ENCODE measurements around the gene SLC27A2. TPM values are rescaled to one million over a fixed set of nuclear protein-coding genes. Genes with fewer than 3 reads are reported as not detected.

The SLC27A2 gene
- total RNA-seq, 3 donors from 2014 or later: 7.2 to 15.0 (median 14.4) TPM

GRCh38 chr15:50248994-50249582 is 67.1 kb downstream of the SLC27A2 start:
- no peak for DNase-seq
- Mint-ChIP-seq H3K36me3 (ENCODE audit: insufficient read depth) (no peaks in the 10 kb centered on the region), H3K4me1 (ENCODE audit: low read depth) (peaks cover 28% of the 10 kb centered on the region), H3K4me3 (no peak overlapping the region), H3K27me3 (ENCODE audit: low read depth) (peaks cover 2% of the 10 kb centered on the region), H3K9me3 (no peaks in the 10 kb centered on the region)
- peak in 1 of 2 donors; percentile 41 for ATAC-seq

- ATAC-seq (no peak), DNase-seq (no peak)
- H3K36me3 Mint-ChIP-seq (ENCODE audit: insufficient read depth): no peaks in the 10 kb centered on the region
- H3K27me3 Mint-ChIP-seq (ENCODE audit: low read depth): peaks cover 2% of the 10 kb centered on the region
- no peak overlapping the region for H3K4me3 Mint-ChIP-seq
- H3K4me1 Mint-ChIP-seq (ENCODE audit: low read depth): peaks cover 28% of the 10 kb centered on the region
- no peaks in the 10 kb centered on the region for H3K9me3 Mint-ChIP-seq
Measured at GRCh38 chr15:50249704-50250103, 67.7 kb downstream of the SLC27A2 start.

- ATAC-seq: no peak
- peaks cover 28% of the 10 kb centered on the region for H3K4me1 Mint-ChIP-seq (ENCODE audit: low read depth)
- no peak overlapping the region for H3K4me3 Mint-ChIP-seq
- peaks cover 2% of the 10 kb centered on the region for H3K27me3 Mint-ChIP-seq (ENCODE audit: low read depth)
- H3K36me3 Mint-ChIP-seq (ENCODE audit: insufficient read depth): no peaks in the 10 kb centered on the region
- no peaks in the 10 kb centered on the region for H3K9me3 Mint-ChIP-seq
- DNase-seq: no peak
Measured at GRCh38 chr15:50250760-50251394, 68.9 kb downstream of the SLC27A2 start.

- H3K9me3 Mint-ChIP-seq: no peaks in the 10 kb centered on the region
- peaks cover 26% of the 10 kb centered on the region for H3K4me1 Mint-ChIP-seq (ENCODE audit: low read depth)
- peaks cover 2% of the 10 kb centered on the region for H3K27me3 Mint-ChIP-seq (ENCODE audit: low read depth)
- no peak for ATAC-seq
- H3K4me3 Mint-ChIP-seq: no peak overlapping the region
- no peaks in the 10 kb centered on the region for H3K36me3 Mint-ChIP-seq (ENCODE audit: insufficient read depth)
- no peak for DNase-seq
Measured at GRCh38 chr15:50251638-50252182, 69.7 kb downstream of the SLC27A2 start.

- no peaks in the 10 kb centered on the region for H3K9me3 Mint-ChIP-seq
- no peak overlapping the region for H3K4me3 Mint-ChIP-seq
- peaks cover 23% of the 10 kb centered on the region for H3K4me1 Mint-ChIP-seq (ENCODE audit: low read depth)
- peaks cover 2% of the 10 kb centered on the region for H3K27me3 Mint-ChIP-seq (ENCODE audit: low read depth)
- no peak for ATAC-seq
- no peak for DNase-seq
- H3K36me3 Mint-ChIP-seq (ENCODE audit: insufficient read depth): no peaks in the 10 kb centered on the region
Measured at GRCh38 chr15:50252556-50252955, 70.6 kb downstream of the SLC27A2 start.

- peaks cover 29% of the 10 kb centered on the region for H3K4me1 Mint-ChIP-seq (ENCODE audit: low read depth)
- H3K9me3 Mint-ChIP-seq: no peaks in the 10 kb centered on the region
- no peak for ATAC-seq
- no peaks in the 10 kb centered on the region for H3K36me3 Mint-ChIP-seq (ENCODE audit: insufficient read depth)
- H3K4me3 Mint-ChIP-seq: no peak overlapping the region
- DNase-seq: no peak
- H3K27me3 Mint-ChIP-seq (ENCODE audit: low read depth): peaks cover 2% of the 10 kb centered on the region
Measured at GRCh38 chr15:50256188-50257041, 74.4 kb downstream of the SLC27A2 start.

- ATAC-seq (no peak), DNase-seq (no peak)
- H3K9me3 Mint-ChIP-seq: no peaks in the 10 kb centered on the region
- H3K36me3 Mint-ChIP-seq (ENCODE audit: insufficient read depth): no peaks in the 10 kb centered on the region
- peaks cover 38% of the 10 kb centered on the region for H3K4me1 Mint-ChIP-seq (ENCODE audit: low read depth)
- H3K4me3 Mint-ChIP-seq: no peak overlapping the region
- H3K27me3 Mint-ChIP-seq (ENCODE audit: low read depth): no peaks in the 10 kb centered on the region
Measured at GRCh38 chr15:50257332-50257731, 75.3 kb downstream of the SLC27A2 start.

- peaks cover 44% of the 10 kb centered on the region for H3K4me1 Mint-ChIP-seq (ENCODE audit: low read depth)
- ATAC-seq (no peak), DNase-seq (no peak)
- H3K9me3 Mint-ChIP-seq: no peaks in the 10 kb centered on the region
- no peaks in the 10 kb centered on the region for H3K27me3 Mint-ChIP-seq (ENCODE audit: low read depth)
- H3K36me3 Mint-ChIP-seq (ENCODE audit: insufficient read depth): no peaks in the 10 kb centered on the region
- H3K4me3 Mint-ChIP-seq: no peak overlapping the region
Measured at GRCh38 chr15:50257924-50258323, 75.9 kb downstream of the SLC27A2 start.

- Mint-ChIP-seq H3K36me3 (ENCODE audit: insufficient read depth) (no peaks in the 10 kb centered on the region), H3K9me3 (no peaks in the 10 kb centered on the region), H3K27me3 (ENCODE audit: low read depth) (no peaks in the 10 kb centered on the region), H3K4me3 (no peak overlapping the region), H3K4me1 (ENCODE audit: low read depth) (peaks cover 52% of the 10 kb centered on the region)
- no peak for DNase-seq
- no peak for ATAC-seq
Measured at GRCh38 chr15:50259276-50259675, 77.3 kb downstream of the SLC27A2 start.

GRCh38 chr15:50260969-50261496 is 79.0 kb downstream of the SLC27A2 start:
- no peaks in the 10 kb centered on the region for H3K36me3 Mint-ChIP-seq (ENCODE audit: insufficient read depth)
- no peak for DNase-seq
- no peaks in the 10 kb centered on the region for H3K9me3 Mint-ChIP-seq
- no peaks in the 10 kb centered on the region for H3K27me3 Mint-ChIP-seq (ENCODE audit: low read depth)
- peak overlapping the region; percentile 46 for H3K4me3 Mint-ChIP-seq
- ATAC-seq: peak; percentile 12 to 14
- H3K4me1 Mint-ChIP-seq (ENCODE audit: low read depth): peaks cover 52% of the 10 kb centered on the region

- no peaks in the 10 kb centered on the region for H3K27me3 Mint-ChIP-seq (ENCODE audit: low read depth)
- H3K9me3 Mint-ChIP-seq: no peaks in the 10 kb centered on the region
- ATAC-seq (no peak), DNase-seq (no peak)
- H3K36me3 Mint-ChIP-seq (ENCODE audit: insufficient read depth): no peaks in the 10 kb centered on the region
- no peak overlapping the region for H3K4me3 Mint-ChIP-seq
- peaks cover 52% of the 10 kb centered on the region for H3K4me1 Mint-ChIP-seq (ENCODE audit: low read depth)
Measured at GRCh38 chr15:50261981-50262380, 80.0 kb downstream of the SLC27A2 start.

GRCh38 chr15:50262533-50262932 is 80.5 kb downstream of the SLC27A2 start:
- Mint-ChIP-seq H3K4me3 (peak overlapping the region; percentile 57), H3K36me3 (ENCODE audit: insufficient read depth) (no peaks in the 10 kb centered on the region), H3K9me3 (no peaks in the 10 kb centered on the region), H3K27me3 (ENCODE audit: low read depth) (no peaks in the 10 kb centered on the region), H3K4me1 (ENCODE audit: low read depth) (peaks cover 51% of the 10 kb centered on the region)
- peak; percentile 53 to 54 for ATAC-seq
- DNase-seq: peak; percentile 24

GRCh38 chr15:50265620-50266019 is 83.6 kb downstream of the SLC27A2 start, which contains the start of gene HDC:
Gene HDC (minus strand): TSS chr15:50265726. CDS start chr15:50265623, 103 bp downstream.
- Mint-ChIP-seq H3K36me3 (ENCODE audit: insufficient read depth) (no peaks in the 10 kb centered on the region), H3K27me3 (ENCODE audit: low read depth) (no peaks in the 10 kb centered on the region), H3K4me3 (no peak within 1 kb of the TSS), H3K9me3 (no peaks in the 10 kb centered on the region), H3K4me1 (ENCODE audit: low read depth) (peaks cover 32% of the 10 kb centered on the region)
- DNase-seq (no peak), ATAC-seq (no peak)

- no peaks in the 10 kb centered on the region for H3K36me3 Mint-ChIP-seq (ENCODE audit: insufficient read depth)
- no peak for ATAC-seq
Measured at GRCh38 chr15:50267577-50267976, 85.6 kb downstream of the SLC27A2 start.

More at GRCh38 chr15:50267577-50267976, 85.6 kb downstream of the SLC27A2 start:
- H3K27me3 Mint-ChIP-seq (ENCODE audit: low read depth): no peaks in the 10 kb centered on the region
- peaks cover 12% of the 10 kb centered on the region for H3K4me1 Mint-ChIP-seq (ENCODE audit: low read depth)
- no peaks in the 10 kb centered on the region for H3K9me3 Mint-ChIP-seq
- DNase-seq: no peak
- no peak overlapping the region for H3K4me3 Mint-ChIP-seq

Data from activated T-cell treated with anti-CD3 and anti-CD28 coated beads, Interleukin-2, amount 50 U/mL, for 4 hours (primary cell).